SJSA1 (cell line): Measurements from ENCODE around the gene FAP. TPM values are rescaled to one million over a fixed set of nuclear protein-coding genes. Genes with fewer than 3 reads are reported as not detected.
A peak's percentile ranks its signal among the peaks of the same experiment; 100 is the strongest.

Experiments used
- DNase-seq, 2 experiments: peaks; one replicate each; pipeline ENCODE4 v3.0.0-alpha.2; 2015 to 2020; ENCODE audit warnings: low spot score in 2 of 2, low read depth in 1 of 2
- H3K27ac ChIP-seq: fragments of 250-450 bp; sonication (Bioruptor Pico); 2 replicates; pipeline ENCODE4 v1.5.1; 2020; ENCODE audit warnings: mild to moderate bottlenecking, moderate library complexity
- H3K27me3 ChIP-seq: fragments of 250-450 bp; sonication (Bioruptor Pico); replicated peaks from 2 replicates; pipeline ENCODE4 v1.5.1; 2020; ENCODE audit warnings: mild to moderate bottlenecking, moderate library complexity
- H3K36me3 ChIP-seq: fragments of 250-450 bp; sonication (Bioruptor Pico); 2 replicates; pipeline ENCODE4 v1.5.1; 2020; ENCODE audit warnings: mild to moderate bottlenecking
- H3K4me1 ChIP-seq: fragments of 250-450 bp; sonication (Bioruptor Pico); replicated peaks from 2 replicates; pipeline ENCODE4 v1.6.1; 2021; ENCODE audit warnings: mild to moderate bottlenecking
- H3K4me3 ChIP-seq: fragments of 250-450 bp; sonication (Bioruptor Pico); 2 replicates; pipeline ENCODE4 v1.5.1; 2020; ENCODE audit warnings: mild to moderate bottlenecking
- H3K9me3 ChIP-seq: fragments of 250-450 bp; sonication (Bioruptor Pico); replicated peaks from 2 replicates; pipeline ENCODE4 v1.5.1; 2020; ENCODE audit warnings: mild to moderate bottlenecking
- total RNA-seq: library from RNA; depleted of rRNA; stranded (reverse); fragments of >200 nt; shearing (Covaris generic); gene quantifications from 2 replicates; pipeline ENCODE4 v1.2.3, GENCODE V29; 2014; rRNA removed

The FAP gene
- total RNA-seq, 1 experiment from 2014 or later, result 35.6 TPM

DNA sequence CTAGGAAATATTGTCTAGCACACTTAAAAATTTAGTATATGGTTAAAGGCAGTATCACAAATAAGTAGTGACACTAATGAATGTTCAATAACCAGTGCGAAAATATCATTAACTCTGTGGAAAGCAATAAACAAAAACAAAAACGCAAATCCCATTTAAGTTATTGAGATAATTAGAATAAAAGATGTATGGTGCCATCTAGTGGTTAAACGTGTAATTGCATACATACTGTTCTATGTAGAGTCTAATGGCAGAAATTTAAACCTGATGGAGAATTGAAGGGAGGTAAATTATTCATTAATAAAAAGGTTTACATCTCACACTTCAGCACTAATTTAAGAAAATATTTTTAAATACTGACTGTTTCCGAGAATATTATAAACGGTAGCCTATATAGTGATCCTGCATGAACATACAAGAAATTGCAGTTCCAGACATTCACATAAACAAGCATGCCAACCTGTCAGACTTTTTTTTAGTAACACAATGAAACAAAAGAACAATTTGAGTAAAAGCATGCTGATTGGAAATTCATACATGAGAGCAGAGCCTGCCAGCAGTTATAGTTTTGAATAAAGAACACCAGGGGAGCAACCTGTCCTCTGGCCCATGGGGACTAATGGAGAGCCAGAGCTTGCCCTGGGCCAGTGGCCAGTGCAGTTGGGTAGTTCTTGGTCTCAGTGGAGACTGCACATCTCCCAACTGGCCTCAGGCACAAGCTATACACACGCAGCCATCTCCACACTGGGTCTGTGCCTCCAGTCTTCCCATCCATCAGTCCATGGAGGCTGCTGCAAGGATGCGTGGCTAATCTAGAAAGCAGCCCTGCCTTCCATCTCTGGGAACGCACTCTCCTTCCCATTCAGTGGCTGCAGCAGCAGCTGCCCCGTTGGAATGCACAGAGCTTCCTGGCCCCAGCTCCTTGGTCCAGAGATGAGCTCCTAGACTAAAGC lies 119.2 kb downstream of the FAP start:
- no peak overlapping the region for H3K4me3 ChIP-seq
- no peaks in the 10 kb centered on the region for H3K4me1 ChIP-seq
- H3K27ac ChIP-seq, result no peak overlapping the region
- DNase-seq, result peak in 1 of 2 experiments; percentile 37
- H3K27me3 ChIP-seq, result peaks cover 3% of the 10 kb centered on the region; the same call in 1 of the 2 replicates
- no peaks in the 10 kb centered on the region for H3K36me3 ChIP-seq
- no peaks in the 10 kb centered on the region for H3K9me3 ChIP-seq

Other genes starting within 250 kb of the FAP start
- not detected in 2 replicates for gene DPP4, start 169.2 kb downstream of the FAP start, total RNA-seq
- not detected in 2 replicates for gene GCG, start 91.2 kb downstream of the FAP start, total RNA-seq
- 2.7 and 2.8 TPM in 2 replicates for gene IFIH1, start 75.2 kb upstream of the FAP start, total RNA-seq
- gene GCA, start 100.7 kb upstream of the FAP start, total RNA-seq, result 3.1 and 6.8 TPM in 2 replicates